Keratinocyte (primary cell): ENCODE results near the gene LRRTM2. TPM values are rescaled to one million over a fixed set of nuclear protein-coding genes. Genes with fewer than 3 reads are reported as not detected.

ENCODE experiments used
- DNase-seq: peaks from one replicate; pipeline ENCODE4 v3.0.0-alpha.2; 2011; ENCODE audit warnings: low read depth, missing footprints, low spot score
- FAIRE-seq: peaks from 2 replicates; lab custom pipeline; 2011; peaks lifted over from hg19 to GRCh38; lab: Jason Lieb, UNC
- H2AFZ ChIP-seq: 2 replicates; pipeline ENCODE4 v1.6.0; 2012; ENCODE audit warnings: low read length, control low read depth, inconsistent platforms; ENCODE audit not compliant: control insufficient read depth
- H3K27ac ChIP-seq: 2 replicates; pipeline ENCODE4 v1.5.1; 2011; ENCODE audit warnings: low read length; ENCODE audit not compliant: control insufficient read depth, insufficient read depth
- H3K27me3 ChIP-seq: 3 replicates; pipeline ENCODE4 v1.6.0; 2011; ENCODE audit warnings: low read length; ENCODE audit not compliant: control insufficient read depth, insufficient read depth; ENCODE audit errors: extremely low read depth
- H3K36me3 ChIP-seq, 2 experiments: 2 replicates in 1 of 2; 3 replicates in 1 of 2; pipeline ENCODE4 v1.5.1; 2011; ENCODE audit warnings: low read length in 2 of 2, mild to moderate bottlenecking in 1 of 2; ENCODE audit not compliant: control insufficient read depth in 2 of 2, insufficient read depth in 2 of 2; ENCODE audit errors: extremely low read depth in 1 of 2
- H3K4me1 ChIP-seq: 3 replicates; pipeline ENCODE4 v1.5.1; 2011; ENCODE audit warnings: low read length; ENCODE audit not compliant: control insufficient read depth, insufficient read depth; ENCODE audit errors: extremely low read depth
- H3K4me2 ChIP-seq: 3 replicates; pipeline ENCODE4 v1.6.0; 2011; ENCODE audit warnings: low read depth, low read length; ENCODE audit not compliant: control insufficient read depth, insufficient read depth; ENCODE audit errors: extremely low read depth
- H3K4me3 ChIP-seq, 3 experiments: fragments of 200-600 bp in 1 of 3; sonication (generic) in 1 of 3; 2 replicates in 2 of 3; 3 replicates in 1 of 3; pipeline ENCODE4 v1.5.1; 2011 to 2016; ENCODE audit warnings: low read length in 3 of 3, mild to moderate bottlenecking in 3 of 3, control low read depth in 2 of 3, inconsistent platforms in 1 of 3, low read depth in 1 of 3, mixed read lengths in 1 of 3, mixed run types in 1 of 3, moderate library complexity in 1 of 3; ENCODE audit not compliant: control insufficient read depth in 2 of 3, insufficient read depth in 2 of 3; ENCODE audit errors: extremely low read depth in 1 of 3
- H3K79me2 ChIP-seq: 2 replicates; pipeline ENCODE4 v1.6.0; 2012; ENCODE audit warnings: low read length; ENCODE audit not compliant: control insufficient read depth, insufficient read depth
- H3K9ac ChIP-seq: 3 replicates; pipeline ENCODE4 v1.6.0; 2011; ENCODE audit warnings: low read length; ENCODE audit not compliant: control insufficient read depth, insufficient read depth; ENCODE audit errors: extremely low read depth
- H3K9me1 ChIP-seq: 3 replicates; pipeline ENCODE4 v1.6.0; 2011; ENCODE audit warnings: low read length; ENCODE audit not compliant: control insufficient read depth, insufficient read depth; ENCODE audit errors: extremely low read depth
- H3K9me3 ChIP-seq: 2 replicates; pipeline ENCODE4 v1.5.1; 2012; ENCODE audit warnings: low read depth, low read length; ENCODE audit not compliant: control insufficient read depth
- H4K20me1 ChIP-seq: 3 replicates; pipeline ENCODE4 v1.6.0; 2011; ENCODE audit warnings: low read length; ENCODE audit not compliant: control insufficient read depth, insufficient read depth; ENCODE audit errors: extremely low read depth
- EZH2 ChIP-seq: IDR thresholded peaks from one replicate; pipeline ENCODE4 v1.6.1; 2012; ENCODE audit warnings: inconsistent platforms, mild to moderate bottlenecking, low read length, moderate library complexity
- dilution Hi-C: fragments of 300-500 bp; cut with MboI; formaldehyde crosslinking; loops from one replicate; pipeline ENCODE4 v1.7.0; 2020; ENCODE audit warnings: low sequenced_read_pairs; ENCODE audit not compliant: extremely low pct_ligation_motif_present
- polyA plus RNA-seq, 5 experiments: library from polyadenylated mRNA; depleted of rRNA in 3 of 5; stranded (reverse) in 3 of 5; stranded (forward) in 1 of 5; unstranded in 1 of 5; fragments of >200 nt; gene quantifications; 1 replicate in 1 of 5; 2 replicates in 3 of 5; 3 replicates in 1 of 5; pipeline versions ENCODE4 v1.2.1 to v1.2.3, GENCODE V29; 2011 to 2012; ENCODE audit warnings: missing spikeins in 2 of 5, low read depth in 1 of 5, low replicate concordance in 1 of 5
- TF ChIP-seq, protein P1 (sequence below), 3 experiments: IDR thresholded peaks in 1 of 3; conservative IDR thresholded peaks in 1 of 3; optimal IDR thresholded peaks in 1 of 3; 2 replicates in 2 of 3; 3 replicates in 1 of 3; pipeline versions ENCODE3 to v1.5.1; 2011; ENCODE audit warnings: low read length in 3 of 3, mild to moderate bottlenecking in 3 of 3, moderate library complexity in 2 of 3, control low read depth in 1 of 3, inconsistent platforms in 1 of 3; ENCODE audit not compliant: insufficient read depth in 2 of 3; ENCODE audit errors: extremely low read depth in 1 of 3

The LRRTM2 gene
- polyA plus RNA-seq, 1 donor (not counting 4 experiments of a cell fraction or from before 2014, with no cell fraction given): not detected

- dilution Hi-C loops: no loop called here
- DNase-seq: no peak
- H3K27ac ChIP-seq: no peak overlapping the region
- H3K9me3 ChIP-seq: no peaks in the 10 kb centered on the region
- H3K9ac ChIP-seq: no peak overlapping the region
- peaks cover 58% of the 10 kb centered on the region for H3K79me2 ChIP-seq
- no peak for FAIRE-seq
- peaks cover 3 to 5% of the 10 kb centered on the region in 2 experiments for H3K36me3 ChIP-seq
- H4K20me1 ChIP-seq: peaks cover 2% of the 10 kb centered on the region
- no peak overlapping the region for H3K4me2 ChIP-seq
- no peak for TF ChIP-seq EZH2
- TF ChIP-seq, protein P1, sequence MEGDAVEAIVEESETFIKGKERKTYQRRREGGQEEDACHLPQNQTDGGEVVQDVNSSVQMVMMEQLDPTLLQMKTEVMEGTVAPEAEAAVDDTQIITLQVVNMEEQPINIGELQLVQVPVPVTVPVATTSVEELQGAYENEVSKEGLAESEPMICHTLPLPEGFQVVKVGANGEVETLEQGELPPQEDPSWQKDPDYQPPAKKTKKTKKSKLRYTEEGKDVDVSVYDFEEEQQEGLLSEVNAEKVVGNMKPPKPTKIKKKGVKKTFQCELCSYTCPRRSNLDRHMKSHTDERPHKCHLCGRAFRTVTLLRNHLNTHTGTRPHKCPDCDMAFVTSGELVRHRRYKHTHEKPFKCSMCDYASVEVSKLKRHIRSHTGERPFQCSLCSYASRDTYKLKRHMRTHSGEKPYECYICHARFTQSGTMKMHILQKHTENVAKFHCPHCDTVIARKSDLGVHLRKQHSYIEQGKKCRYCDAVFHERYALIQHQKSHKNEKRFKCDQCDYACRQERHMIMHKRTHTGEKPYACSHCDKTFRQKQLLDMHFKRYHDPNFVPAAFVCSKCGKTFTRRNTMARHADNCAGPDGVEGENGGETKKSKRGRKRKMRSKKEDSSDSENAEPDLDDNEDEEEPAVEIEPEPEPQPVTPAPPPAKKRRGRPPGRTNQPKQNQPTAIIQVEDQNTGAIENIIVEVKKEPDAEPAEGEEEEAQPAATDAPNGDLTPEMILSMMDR (optimal IDR thresholded peaks at IDR 0.05 in 1 of 3, IDR thresholded peaks at IDR 0.05 in 1 of 3, conservative IDR thresholded peaks at IDR 0.05 in 1 of 3; ENCODE audit: extremely low read depth in 1 of 3, insufficient read depth in 2 of 3, low read length in 3 of 3): no peak
- peaks cover 3% of the 10 kb centered on the region for H3K9me1 ChIP-seq
- H3K4me1 ChIP-seq: peaks cover 23% of the 10 kb centered on the region
- no peak overlapping the region for H3K4me3 ChIP-seq
- no peak overlapping the region for H2AFZ ChIP-seq
- no peaks in the 10 kb centered on the region for H3K27me3 ChIP-seq
Measured at GRCh38 chr5:138867011-138867410, 8.1 kb downstream of the LRRTM2 start.

DNA sequence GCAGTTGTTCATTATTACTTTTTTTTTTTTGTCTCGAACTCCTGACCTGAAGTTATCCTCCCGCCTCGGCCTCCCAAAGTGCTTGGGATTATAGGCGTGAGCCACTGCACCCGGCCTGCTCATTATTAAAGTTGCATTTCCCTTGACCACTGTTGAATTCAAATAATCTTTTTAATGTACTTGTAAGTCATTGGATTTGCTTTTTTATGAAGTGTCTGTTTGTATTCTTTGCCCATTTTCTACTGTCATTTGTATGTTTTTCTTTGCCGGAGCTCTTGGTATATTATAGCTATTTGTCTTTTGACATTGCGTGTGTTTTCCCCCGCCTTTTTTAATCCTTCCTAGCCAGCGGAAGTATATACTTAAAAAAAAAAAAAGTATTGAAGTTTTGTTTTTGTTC, 22.0 kb downstream of the LRRTM2 start:
- TF ChIP-seq, protein P1 (optimal IDR thresholded peaks at IDR 0.05 in 1 of 3, IDR thresholded peaks at IDR 0.05 in 1 of 3, conservative IDR thresholded peaks at IDR 0.05 in 1 of 3; ENCODE audit: extremely low read depth in 1 of 3, insufficient read depth in 2 of 3, low read length in 3 of 3): no peak
- TF ChIP-seq EZH2: no peak
- Histone ChIP-seq H2AFZ (no peak overlapping the region), H3K4me3 (no peak overlapping the region), H3K27ac (no peak overlapping the region), H3K79me2 (peaks cover 72% of the 10 kb centered on the region), H3K4me1 (peaks cover 11% of the 10 kb centered on the region), H3K9me1 (no peaks in the 10 kb centered on the region), H3K4me2 (no peak overlapping the region), H3K36me3 (no peaks in the 10 kb centered on the region), H3K9me3 (no peaks in the 10 kb centered on the region), H3K27me3 (no peaks in the 10 kb centered on the region), H4K20me1 (no peaks in the 10 kb centered on the region), H3K9ac (no peak overlapping the region)
- FAIRE-seq (no peak), DNase-seq (no peak)
- dilution Hi-C loops: no loop called here
